WI38 (cell line): Measurements from ENCODE around the gene PLCL2.

Experiments
- H3K4me3 ChIP-seq: 2 replicates; pipeline ENCODE4 v1.5.1; 2011; ENCODE audit warnings: low read depth, mild to moderate bottlenecking, control low read depth, low read length
- TF ChIP-seq, protein P1 (sequence below): IDR thresholded peaks from 2 replicates; pipeline ENCODE4 v1.5.1; 2012; ENCODE audit warnings: low read depth, mild to moderate bottlenecking, control low read depth, low read length

PLCL2 gene

DNA sequence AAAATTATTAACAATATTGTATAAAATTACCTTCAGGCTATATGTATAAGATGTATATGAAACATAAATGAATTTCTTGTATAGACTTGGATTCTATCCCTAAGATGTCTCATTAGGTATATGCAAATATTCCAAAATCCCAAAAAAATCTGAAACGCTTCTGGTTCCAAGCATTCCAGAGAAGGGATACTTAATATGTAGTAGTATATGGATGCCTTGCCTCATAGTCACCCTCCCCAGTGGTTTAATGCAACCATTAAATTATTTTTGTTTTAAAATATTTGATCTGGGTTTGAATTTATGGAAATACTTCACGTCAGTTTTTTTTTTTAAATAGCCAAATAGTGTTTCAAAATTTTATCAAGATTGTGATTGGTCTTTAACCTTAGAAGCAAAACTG lies 27.2 kb downstream of the PLCL2 start:
- no peak overlapping the region for H3K4me3 ChIP-seq
- TF ChIP-seq, protein P1, sequence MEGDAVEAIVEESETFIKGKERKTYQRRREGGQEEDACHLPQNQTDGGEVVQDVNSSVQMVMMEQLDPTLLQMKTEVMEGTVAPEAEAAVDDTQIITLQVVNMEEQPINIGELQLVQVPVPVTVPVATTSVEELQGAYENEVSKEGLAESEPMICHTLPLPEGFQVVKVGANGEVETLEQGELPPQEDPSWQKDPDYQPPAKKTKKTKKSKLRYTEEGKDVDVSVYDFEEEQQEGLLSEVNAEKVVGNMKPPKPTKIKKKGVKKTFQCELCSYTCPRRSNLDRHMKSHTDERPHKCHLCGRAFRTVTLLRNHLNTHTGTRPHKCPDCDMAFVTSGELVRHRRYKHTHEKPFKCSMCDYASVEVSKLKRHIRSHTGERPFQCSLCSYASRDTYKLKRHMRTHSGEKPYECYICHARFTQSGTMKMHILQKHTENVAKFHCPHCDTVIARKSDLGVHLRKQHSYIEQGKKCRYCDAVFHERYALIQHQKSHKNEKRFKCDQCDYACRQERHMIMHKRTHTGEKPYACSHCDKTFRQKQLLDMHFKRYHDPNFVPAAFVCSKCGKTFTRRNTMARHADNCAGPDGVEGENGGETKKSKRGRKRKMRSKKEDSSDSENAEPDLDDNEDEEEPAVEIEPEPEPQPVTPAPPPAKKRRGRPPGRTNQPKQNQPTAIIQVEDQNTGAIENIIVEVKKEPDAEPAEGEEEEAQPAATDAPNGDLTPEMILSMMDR = no peak

DNA sequence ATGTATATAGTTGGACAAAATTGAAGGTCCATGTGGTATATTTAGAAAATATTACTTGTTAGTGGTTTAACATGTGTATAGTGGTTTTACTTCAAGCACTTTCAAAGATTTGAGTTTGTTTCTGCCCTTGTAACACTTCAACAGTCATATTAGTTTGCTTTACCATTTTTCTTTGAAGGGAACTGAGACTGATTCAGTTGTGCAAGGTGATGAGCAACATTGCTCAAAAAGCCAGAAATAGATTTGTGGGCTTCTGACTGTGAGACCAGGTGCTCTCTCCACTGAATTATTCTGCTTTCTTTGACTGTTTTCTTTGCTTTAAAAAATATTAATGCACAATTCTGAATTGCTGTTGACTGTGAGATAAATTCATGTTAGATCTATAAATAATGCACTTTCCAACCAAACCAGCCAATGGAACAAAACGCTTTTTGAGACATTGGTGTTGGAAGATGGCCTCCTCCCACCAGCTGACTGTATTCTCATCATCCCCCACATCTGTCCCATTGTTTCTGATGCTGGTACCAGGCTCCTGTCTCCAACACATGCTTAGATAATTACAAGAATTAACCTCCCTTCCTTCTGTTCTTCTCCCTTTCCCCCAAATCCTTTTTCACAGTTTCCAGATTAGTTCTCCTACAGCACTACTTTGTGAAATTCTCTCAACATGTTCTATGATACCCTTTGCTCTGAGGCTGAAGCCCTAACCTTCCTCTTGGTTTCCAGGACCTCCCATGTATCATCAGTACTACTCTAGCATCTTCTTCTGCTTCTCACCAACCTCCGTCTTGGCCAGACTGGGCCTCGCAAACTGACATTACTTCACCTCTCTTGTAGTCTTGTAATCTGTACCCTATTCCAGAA lies 27.9 kb downstream of the PLCL2 start:
- H3K4me3 ChIP-seq = no peak overlapping the region

DNA sequence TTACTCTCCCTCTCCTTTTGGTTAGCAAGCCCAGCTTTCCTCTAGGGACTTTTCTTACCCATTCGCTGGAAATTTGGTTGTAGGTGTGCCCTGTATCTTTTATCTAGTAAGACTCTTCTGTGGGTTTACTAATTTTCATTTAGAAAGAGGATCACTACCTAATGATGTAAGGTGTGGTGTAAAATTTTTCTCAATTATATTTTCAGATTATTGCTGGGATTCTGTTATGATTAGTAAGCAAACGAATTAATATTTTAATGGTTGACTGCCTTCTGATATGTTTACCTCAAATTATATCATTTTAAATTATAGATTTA lies 28.5 kb downstream of the PLCL2 start:
- no peak overlapping the region for H3K4me3 ChIP-seq
- TF ChIP-seq, protein P1 = no peak

More for the DNA sequence above, 27.9 kb downstream of the PLCL2 start:
- TF ChIP-seq, protein P1 = no peak

DNA sequence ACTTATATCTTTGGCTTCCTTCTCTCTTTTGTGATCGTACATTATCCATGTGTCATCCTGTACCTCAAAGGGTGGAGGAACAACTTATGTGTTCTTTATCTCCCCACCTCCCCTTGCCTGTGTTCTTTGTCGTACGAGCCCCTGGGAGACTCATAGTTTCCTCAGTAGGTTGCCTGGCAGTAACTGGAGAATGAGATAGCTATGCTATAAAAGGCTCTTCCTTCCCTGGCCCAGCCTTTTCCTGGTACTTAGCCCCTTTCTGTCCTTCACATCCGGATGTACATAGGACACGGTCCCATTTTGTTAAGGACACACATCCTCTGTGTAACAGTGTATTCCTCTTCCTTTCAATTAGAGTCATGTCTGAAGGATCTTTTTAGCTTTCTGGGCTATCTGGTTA lies 32.1 kb downstream of the PLCL2 start:
- TF ChIP-seq, protein P1 = no peak
- no peak overlapping the region for H3K4me3 ChIP-seq

DNA sequence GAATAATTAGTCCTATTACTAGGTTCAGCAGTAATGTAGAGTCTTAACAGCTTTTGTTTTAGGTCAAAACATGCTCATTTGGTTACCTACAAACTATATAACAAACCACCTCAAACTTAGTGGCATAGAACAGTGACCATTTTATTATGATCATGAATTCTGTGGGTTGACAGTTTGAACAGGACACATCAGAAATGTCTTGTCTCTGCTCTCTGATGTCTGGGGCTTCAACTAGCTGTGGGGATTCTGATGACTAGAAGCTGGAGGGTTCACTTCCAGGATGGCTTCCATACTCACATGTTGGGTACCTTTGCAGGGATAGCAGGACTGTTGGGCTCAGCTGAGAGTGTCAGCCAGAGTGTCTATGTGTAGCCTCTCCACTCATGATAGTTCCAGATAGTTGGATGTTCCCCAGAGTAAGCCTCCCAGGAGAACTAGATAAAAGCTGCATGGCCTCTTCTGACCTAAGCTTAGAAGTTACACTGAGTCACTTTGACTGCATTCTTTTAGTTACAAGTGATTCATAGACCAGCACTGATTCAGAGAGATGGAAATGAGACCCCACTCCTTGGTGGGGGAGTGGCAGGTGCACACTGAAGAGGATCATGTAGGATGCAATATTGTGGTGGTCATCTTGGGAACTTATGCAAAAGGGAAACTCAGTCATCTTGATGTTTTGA lies 32.6 kb downstream of the PLCL2 start:
- TF ChIP-seq, protein P1 = no peak

DNA sequence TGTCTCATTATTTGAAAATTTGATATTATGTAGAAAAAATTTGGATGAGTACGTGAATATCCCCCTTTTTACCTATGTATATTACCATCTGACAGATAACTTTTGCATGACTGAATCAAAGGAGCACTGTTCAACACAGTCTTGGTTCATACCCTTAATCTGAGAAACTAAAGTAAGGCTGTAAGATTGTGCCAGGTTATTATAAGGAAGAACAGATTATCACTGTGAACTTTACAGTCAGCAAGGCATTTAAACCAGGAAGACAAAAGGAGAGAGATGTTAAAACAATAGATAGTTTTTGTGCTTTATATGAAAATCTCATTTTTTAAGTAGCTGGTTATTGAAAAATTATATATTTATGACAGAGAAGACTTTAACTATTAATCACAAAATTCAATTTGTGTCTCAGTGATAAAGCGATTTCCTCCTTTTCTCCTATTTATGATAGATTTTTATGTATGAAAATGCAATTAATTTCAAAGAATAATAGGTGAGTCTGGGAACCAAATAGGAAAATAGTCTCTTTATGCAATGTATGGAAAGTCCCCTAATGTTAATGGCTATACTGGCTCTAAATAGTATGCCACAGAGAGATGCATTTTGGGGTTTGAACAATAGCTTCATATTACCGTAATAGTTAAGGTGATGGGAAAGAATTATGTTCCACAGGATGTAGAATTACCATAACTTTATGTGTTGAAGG lies 33.4 kb downstream of the PLCL2 start:
- H3K4me3 ChIP-seq = no peak overlapping the region
- TF ChIP-seq, protein P1 = no peak

More for the DNA sequence above, 32.6 kb downstream of the PLCL2 start:
- no peak overlapping the region for H3K4me3 ChIP-seq

DNA sequence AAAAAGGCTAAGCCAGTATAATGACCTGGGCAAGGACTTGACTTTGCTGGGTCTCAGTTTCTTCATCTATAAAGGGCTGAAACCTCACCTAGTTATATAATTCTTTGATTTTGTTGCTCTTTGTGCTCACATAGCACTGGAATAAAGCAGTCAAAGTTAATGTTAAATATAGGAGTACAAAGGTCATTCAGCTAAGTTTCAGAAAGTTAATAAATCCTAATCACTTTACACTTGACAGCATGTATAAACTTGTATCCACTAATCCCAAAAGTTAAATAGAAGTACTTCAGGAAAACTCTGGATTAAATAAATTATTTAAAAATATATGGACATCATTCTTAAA lies 33.9 kb downstream of the PLCL2 start:
- H3K4me3 ChIP-seq = no peak overlapping the region
- TF ChIP-seq, protein P1 = no peak
